PC-9 (cell line): ENCODE measurements around the gene ZDHHC6.

Experiments used
- EZH2 ChIP-seq: fragments of 200-600 bp; sonication (generic); IDR thresholded peaks from 2 replicates; pipeline ENCODE4 v1.8.0; 2017; ENCODE audit warnings: antibody characterized with exemption, low read depth
- TF ChIP-seq, protein P1 (sequence below): fragments of 200-600 bp; sonication (generic); conservative IDR thresholded peaks from 2 replicates; pipeline ENCODE4 v1.6.1; 2017; ENCODE audit warnings: mixed run types, antibody characterized with exemption, mild to moderate bottlenecking, moderate library complexity

GRCh38 chr10:112409755-112410154 is 37.0 kb downstream of the ZDHHC6 start:
- TF ChIP-seq, protein P1, sequence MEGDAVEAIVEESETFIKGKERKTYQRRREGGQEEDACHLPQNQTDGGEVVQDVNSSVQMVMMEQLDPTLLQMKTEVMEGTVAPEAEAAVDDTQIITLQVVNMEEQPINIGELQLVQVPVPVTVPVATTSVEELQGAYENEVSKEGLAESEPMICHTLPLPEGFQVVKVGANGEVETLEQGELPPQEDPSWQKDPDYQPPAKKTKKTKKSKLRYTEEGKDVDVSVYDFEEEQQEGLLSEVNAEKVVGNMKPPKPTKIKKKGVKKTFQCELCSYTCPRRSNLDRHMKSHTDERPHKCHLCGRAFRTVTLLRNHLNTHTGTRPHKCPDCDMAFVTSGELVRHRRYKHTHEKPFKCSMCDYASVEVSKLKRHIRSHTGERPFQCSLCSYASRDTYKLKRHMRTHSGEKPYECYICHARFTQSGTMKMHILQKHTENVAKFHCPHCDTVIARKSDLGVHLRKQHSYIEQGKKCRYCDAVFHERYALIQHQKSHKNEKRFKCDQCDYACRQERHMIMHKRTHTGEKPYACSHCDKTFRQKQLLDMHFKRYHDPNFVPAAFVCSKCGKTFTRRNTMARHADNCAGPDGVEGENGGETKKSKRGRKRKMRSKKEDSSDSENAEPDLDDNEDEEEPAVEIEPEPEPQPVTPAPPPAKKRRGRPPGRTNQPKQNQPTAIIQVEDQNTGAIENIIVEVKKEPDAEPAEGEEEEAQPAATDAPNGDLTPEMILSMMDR, result no peak
- no peak for TF ChIP-seq EZH2
